HCT116 (cell line): Measurements from ENCODE around the gene TLE5. TPM values are rescaled to one million over a fixed set of nuclear protein-coding genes. Genes with fewer than 3 reads are reported as not detected.

ENCODE experiments used
- ATAC-seq: fragments of 200-7000 bp; cut with Tn5 transposase; 2 replicates; pipeline ENCODE4 v1.9.1; 2020; ENCODE audit warnings: mild to moderate bottlenecking, moderate library complexity
- BruUV-seq: library from RNA; stranded (reverse); fragments of 400-500 nt; replicated peaks from 2 replicates; lab custom pipeline; 2021; lab: Mats Ljungman, UMichigan
- CTCF ChIA-PET: fragments of 300-600 bp; sonication (Branson Sonifier 250); formaldehyde crosslinking; loops from one replicate; lab custom pipeline; 2021; ENCODE audit warnings: antibody characterized with exemption; lab: Charles Lee
- POLR2A ChIA-PET: fragments of 300-600, 350-600 bp; sonication (Branson Sonifier 250); formaldehyde crosslinking; loops from one replicate; lab custom pipeline; 2021; ENCODE audit warnings: antibody characterized with exemption; lab: Charles Lee
- RAD21 ChIA-PET, 2 experiments: fragments of 300-600 bp; sonication (Branson Sonifier 250); formaldehyde crosslinking; loops; one replicate each; lab custom pipeline; 2023; ENCODE audit warnings: low total read pairs in 2 of 2; ENCODE audit not compliant: uncharacterized antibody in 2 of 2, unreplicated experiment in 2 of 2, low non-redundant PET in 1 of 2; lab: Charles Lee
- DNase-seq: peaks from one replicate; pipeline ENCODE4 v3.0.0-alpha.2; 2010; ENCODE audit warnings: low read depth, low spot score
- H2AFZ ChIP-seq: fragments of 200-600 bp; shearing (Covaris generic), sonication (generic); 2 replicates; pipeline ENCODE4 v1.6.1; 2017; ENCODE audit warnings: low read depth, mixed run types, mixed read lengths, antibody characterized with exemption, low read length; ENCODE audit not compliant: poor library complexity, severe bottlenecking
- H3K27ac ChIP-seq: 2 replicates; pipeline ENCODE4 v1.5.1; 2012; ENCODE audit warnings: low read depth, low read length
- H3K27me3 ChIP-seq: fragments of 200-600 bp; sonication (generic); 2 replicates; pipeline ENCODE4 v1.6.1; 2016; ENCODE audit warnings: mixed run types, low read length, mixed read lengths; ENCODE audit not compliant: insufficient read depth
- H3K36me3 ChIP-seq, 2 experiments: fragments of 200-500 bp in 1 of 2; fragments of 200-600 bp in 1 of 2; sonication (Bioruptor generic) in 1 of 2; sonication (generic) in 1 of 2; 2 replicates each; pipeline versions ENCODE4 v1.5.1 to v1.6.1; 2014 to 2016; ENCODE audit warnings: low read length in 2 of 2, inconsistent platforms in 1 of 2, mixed read lengths in 1 of 2, mixed run types in 1 of 2; ENCODE audit not compliant: insufficient read depth in 2 of 2, control insufficient read depth in 1 of 2
- H3K4me1 ChIP-seq, 2 experiments: fragments of 200-600 bp in 1 of 2; sonication (generic) in 1 of 2; 2 replicates each; pipeline versions ENCODE4 v1.5.1 to v1.6.1; 2012 to 2017; ENCODE audit warnings: low read length in 2 of 2, inconsistent platforms in 1 of 2, mild to moderate bottlenecking in 1 of 2, mixed read lengths in 1 of 2, mixed run types in 1 of 2, moderate library complexity in 1 of 2; ENCODE audit not compliant: insufficient read depth in 2 of 2, control insufficient read depth in 1 of 2
- H3K4me2 ChIP-seq: fragments of 200-600 bp; sonication (generic); 2 replicates; pipeline ENCODE4 v1.6.1; 2017; ENCODE audit warnings: mixed run types, low read length, mixed read lengths
- H3K4me3 ChIP-seq, 2 experiments: fragments of 200-600 bp in 1 of 2; sonication (generic) in 1 of 2; replicated peaks in 1 of 2; 2 replicates each; pipeline ENCODE4 v1.5.1; 2011 to 2016; ENCODE audit warnings: low read length in 2 of 2, control low read depth in 1 of 2, low read depth in 1 of 2, mild to moderate bottlenecking in 1 of 2, mixed read lengths in 1 of 2, mixed run types in 1 of 2
- H3K79me2 ChIP-seq: fragments of 200-600 bp; sonication (generic); 2 replicates; pipeline ENCODE4 v1.6.1; 2017; ENCODE audit warnings: mild to moderate bottlenecking, mixed run types, low read length, moderate library complexity, mixed read lengths; ENCODE audit not compliant: insufficient read depth
- H3K9ac ChIP-seq: fragments of 200-600 bp; sonication (generic); 2 replicates; pipeline ENCODE4 v1.6.1; 2016; ENCODE audit warnings: low read length, mixed read lengths
- H3K9me2 ChIP-seq: fragments of 200-600 bp; sonication (generic), shearing (Covaris generic); 2 replicates; pipeline ENCODE4 v1.6.1; 2017; ENCODE audit warnings: mixed run types, mild to moderate bottlenecking, moderate library complexity; ENCODE audit not compliant: insufficient read depth
- H3K9me3 ChIP-seq, 2 experiments: fragments of 200-500 bp in 1 of 2; fragments of 200-600 bp in 1 of 2; sonication (Bioruptor generic) in 1 of 2; sonication (generic) in 1 of 2; 2 replicates each; pipeline ENCODE4 v1.6.1; 2014 to 2017; ENCODE audit warnings: low read length in 2 of 2, mixed read lengths in 2 of 2, inconsistent platforms in 1 of 2, low read depth in 1 of 2, mild to moderate bottlenecking in 1 of 2, mixed run types in 1 of 2, moderate library complexity in 1 of 2; ENCODE audit not compliant: control insufficient read depth in 1 of 2, insufficient read depth in 1 of 2
- H4K20me1 ChIP-seq: fragments of 200-600 bp; sonication (generic), shearing (Covaris generic); 2 replicates; pipeline ENCODE4 v1.6.1; 2017; ENCODE audit warnings: mixed run types, mild to moderate bottlenecking, moderate library complexity; ENCODE audit not compliant: insufficient read depth
- EZH2 ChIP-seq: fragments of 200-600 bp; sonication (generic); IDR thresholded peaks from 2 replicates; pipeline ENCODE4 v1.6.1; 2017; ENCODE audit warnings: antibody characterized with exemption, mixed run types
- JUND ChIP-seq: IDR thresholded peaks from 2 replicates; pipeline ENCODE4 v1.6.1; 2012
- REST ChIP-seq: IDR thresholded peaks from 2 replicates; pipeline ENCODE4 v1.6.1; 2012; ENCODE audit warnings: low read depth
- SP1 ChIP-seq: IDR thresholded peaks from 2 replicates; pipeline ENCODE4 v1.6.1; 2012; ENCODE audit warnings: low read depth
- ZBTB33 ChIP-seq: IDR thresholded peaks from 2 replicates; pipeline ENCODE4 v1.6.1; 2011; ENCODE audit warnings: mild to moderate bottlenecking, low read length, moderate library complexity; ENCODE audit not compliant: insufficient replicate concordance; ENCODE audit errors: extremely low read depth
- intact Hi-C: fragments of 100-400 bp; cut with micrococcal nuclease; formaldehyde crosslinking; loops from 2 replicates; pipeline ENCODE4 v1.10.0; 2022
- total RNA-seq: library from RNA; stranded (reverse); gene quantifications from one replicate; pipeline ENCODE4 v1.2.1, GENCODE V29; 2021; ENCODE audit not compliant: unreplicated experiment

The TLE5 gene
- total RNA-seq, 1 experiment from 2014 or later, result 263 TPM

- RAD21 ChIA-PET, result no interaction called here
- Histone ChIP-seq H4K20me1 (no peaks in the 10 kb centered on the region), H3K27me3 (no peaks in the 10 kb centered on the region), H3K4me2 (no peak overlapping the region), H3K79me2 (peaks cover 90% of the 10 kb centered on the region), H3K36me3 (no peaks in the 10 kb centered on the region), H2AFZ (no peak overlapping the region), H3K4me3 (no peak overlapping the region), H3K27ac (no peak overlapping the region), H3K9ac (no peak overlapping the region), H3K4me1 (peaks cover 7 to 13% of the 10 kb centered on the region in 2 experiments), H3K9me2 (no peaks in the 10 kb centered on the region), H3K9me3 (no peaks in the 10 kb centered on the region)
- POLR2A ChIA-PET, result no interaction called here
- no TSS peak for BruUV-seq
- intact Hi-C loops, result no loop called here
- CTCF ChIA-PET, result interaction anchor here (2.3 to 2.5 kb wide), 2 partner anchors 27 to 152 kb away, joined by 31 to 32 read pairs; no protein-coding TSS in a partner anchor
- DNase-seq (no peak), ATAC-seq (no peak)
- TF ChIP-seq EZH2, result no peak
- TF ChIP-seq REST, result no peak
- no peak for TF ChIP-seq ZBTB33
- no peak for TF ChIP-seq JUND
- no peak for TF ChIP-seq SP1
Observed at GRCh38 chr19:3102239-3103140, 40.2 kb upstream of the TLE5 start.
